Measurements from ENCODE around the gene GSDME.

GRCh38 chr7:24713039-24713793 is 44.0 kb downstream of the GSDME start:
- no peak for TF ChIP-seq CTCF (IDR thresholded peaks at IDR 0.05; ENCODE audit: poor library complexity)
- no peak for TF ChIP-seq EZH2 (IDR thresholded peaks at IDR 0.05; ENCODE audit: borderline replicate concordance)
- TF ChIP-seq EZH2phosphoT487 (IDR thresholded peaks at IDR 0.05; ENCODE audit: low read depth, severe bottlenecking, unreplicated experiment): no peak
